Liver (tissue), 9 donors: ENCODE results near the gene ZBP1. TPM values are rescaled to one million over a fixed set of nuclear protein-coding genes. Genes with fewer than 3 reads are reported as not detected.

Experiments used
- DNase-seq: peaks from one replicate; pipeline ENCODE4 v3.0.0-alpha.2; 2017; ENCODE audit warnings: low spot score
- H3K27ac ChIP-seq, 2 donors: one replicate each; pipeline ENCODE4 v1.7.0; 2013; ENCODE audit warnings: inconsistent platforms in 2 of 2, low read length in 2 of 2, control low read depth in 1 of 2, low read depth in 1 of 2, mild to moderate bottlenecking in 1 of 2
- H3K27me3 ChIP-seq, 4 donors: one replicate each; pipeline versions ENCODE4 v1.6.1 to v1.7.0; 2013; ENCODE audit warnings: low read length in 3 of 4, inconsistent platforms in 1 of 4, mild to moderate bottlenecking in 1 of 4, moderate library complexity in 1 of 4; ENCODE audit not compliant: control insufficient read depth in 4 of 4, insufficient read depth in 4 of 4
- H3K36me3 ChIP-seq, 4 donors: one replicate each; pipeline versions ENCODE4 v1.6.1 to v1.7.0; 2013; ENCODE audit warnings: low read length in 3 of 4, mild to moderate bottlenecking in 3 of 4, low read depth in 1 of 4, moderate library complexity in 1 of 4; ENCODE audit not compliant: control insufficient read depth in 4 of 4, insufficient read depth in 3 of 4
- H3K4me1 ChIP-seq, 4 donors: one replicate each; pipeline versions ENCODE4 v1.6.1 to v1.7.0; 2013; ENCODE audit warnings: low read length in 3 of 4, mild to moderate bottlenecking in 3 of 4, moderate library complexity in 1 of 4; ENCODE audit not compliant: control insufficient read depth in 4 of 4, insufficient read depth in 4 of 4
- H3K4me3 ChIP-seq, 3 donors: one replicate each; pipeline versions ENCODE4 v1.6.1 to v1.7.0; 2013; ENCODE audit warnings: low read length in 3 of 3, control low read depth in 1 of 3, low read depth in 1 of 3, mild to moderate bottlenecking in 1 of 3
- H3K9ac ChIP-seq, 2 donors: one replicate each; pipeline ENCODE4 v1.7.0; 2013; ENCODE audit warnings: low read length in 2 of 2, mild to moderate bottlenecking in 2 of 2, moderate library complexity in 2 of 2, control low read depth in 1 of 2, low read depth in 1 of 2
- H3K9me3 ChIP-seq, 4 donors: one replicate each; pipeline versions ENCODE4 v1.6.1 to v1.7.0; 2013; ENCODE audit warnings: low read length in 3 of 4; ENCODE audit not compliant: control insufficient read depth in 4 of 4
- FOXA1 ChIP-seq: IDR thresholded peaks from 2 replicates; pipeline ENCODE4 v1.6.1; 2016; ENCODE audit warnings: antibody characterized with exemption
- FOXA2 ChIP-seq: IDR thresholded peaks from 2 replicates; pipeline ENCODE4 v1.6.1; 2016; ENCODE audit warnings: antibody characterized with exemption
- GABPA ChIP-seq, 2 donors: IDR thresholded peaks in 1 of 2; conservative IDR thresholded peaks in 1 of 2; 2 replicates each; pipeline ENCODE4 v1.6.1; 2016; ENCODE audit warnings: antibody characterized with exemption in 2 of 2, mild to moderate bottlenecking in 1 of 2, moderate library complexity in 1 of 2
- HNF4A ChIP-seq, 2 donors: conservative IDR thresholded peaks; 2 replicates each; pipeline ENCODE4 v1.6.1; 2016; ENCODE audit warnings: antibody characterized with exemption in 2 of 2, mild to moderate bottlenecking in 2 of 2
- HNF4G ChIP-seq: IDR thresholded peaks from 2 replicates; pipeline ENCODE4 v1.6.1; 2016; ENCODE audit warnings: antibody characterized with exemption
- NR2F2 ChIP-seq: IDR thresholded peaks from 2 replicates; pipeline ENCODE4 v1.6.1; 2016; ENCODE audit warnings: antibody characterized with exemption
- RAD21 ChIP-seq, 2 donors: IDR thresholded peaks; 2 replicates each; pipeline ENCODE4 v1.6.1; 2016; ENCODE audit warnings: antibody characterized with exemption in 2 of 2, mild to moderate bottlenecking in 2 of 2
- RXRA ChIP-seq, 2 donors: IDR thresholded peaks; 2 replicates each; pipeline ENCODE4 v1.6.1; 2017 to 2018; ENCODE audit warnings: antibody characterized with exemption in 2 of 2, mild to moderate bottlenecking in 1 of 2
- TAF1 ChIP-seq: conservative IDR thresholded peaks from 2 replicates; pipeline ENCODE4 v1.6.1; 2016; ENCODE audit warnings: antibody characterized with exemption, mild to moderate bottlenecking
- WGBS: extraction: QIAGEN DNeasy Blood & Tissue Kit; methylation state at CpG from one replicate; pipeline ENCODE4 v1.1.7; 2013; 5-methylcytosine and 5-hydroxymethylcytosine counted together
- polyA plus RNA-seq, 2 donors: library from polyadenylated mRNA; stranded (reverse) in 1 of 2; unstranded in 1 of 2; fragments of 200-250 nt in 1 of 2; fragments of >200 nt in 1 of 2; fragmentation: Nextera tagmentation in 1 of 2; extraction: Ambion mirVana in 1 of 2; gene quantifications; one replicate each; pipeline versions ENCODE4 v1.2.1 to v1.2.3, GENCODE V29; 2013 to 2015
- total RNA-seq, 2 donors: library from RNA; depleted of rRNA; stranded (reverse); fragments of >200 nt; gene quantifications; one replicate each; pipeline ENCODE4 v1.2.3, GENCODE V29; 2014
- TF ChIP-seq, protein P1 (sequence below): IDR thresholded peaks from 2 replicates; pipeline ENCODE4 v1.6.1; 2016; ENCODE audit warnings: antibody characterized with exemption
- TF ChIP-seq, protein P2 (sequence below): IDR thresholded peaks from 2 replicates; pipeline ENCODE4 v1.6.1; 2016; ENCODE audit warnings: antibody characterized with exemption, mild to moderate bottlenecking
- TF ChIP-seq, protein P3 (sequence below): IDR thresholded peaks from 2 replicates; pipeline ENCODE4 v1.6.1; 2016; ENCODE audit warnings: antibody characterized with exemption
- TF ChIP-seq, protein P4 (sequence below): fragments of 150-350 bp; IDR thresholded peaks from 2 replicates; pipeline ENCODE4 v1.5.1; 2017; ENCODE audit warnings: improper control_type of control experiment, low read depth, low read length; ENCODE audit not compliant: missing input control
- TF ChIP-seq, protein P5 (sequence below): IDR thresholded peaks from 2 replicates; pipeline ENCODE4 v1.6.1; 2016; ENCODE audit warnings: antibody characterized with exemption
- donor health status: healthy.
- donor health status: healthy.
- donor health status: healthy.
- donor health status: healthy.
- donor health status: healthy.

ZBP1 gene
- total and polyA plus RNA-seq, 4 donors = 0.06 to 0.42 (median 0.13) TPM

DNA sequence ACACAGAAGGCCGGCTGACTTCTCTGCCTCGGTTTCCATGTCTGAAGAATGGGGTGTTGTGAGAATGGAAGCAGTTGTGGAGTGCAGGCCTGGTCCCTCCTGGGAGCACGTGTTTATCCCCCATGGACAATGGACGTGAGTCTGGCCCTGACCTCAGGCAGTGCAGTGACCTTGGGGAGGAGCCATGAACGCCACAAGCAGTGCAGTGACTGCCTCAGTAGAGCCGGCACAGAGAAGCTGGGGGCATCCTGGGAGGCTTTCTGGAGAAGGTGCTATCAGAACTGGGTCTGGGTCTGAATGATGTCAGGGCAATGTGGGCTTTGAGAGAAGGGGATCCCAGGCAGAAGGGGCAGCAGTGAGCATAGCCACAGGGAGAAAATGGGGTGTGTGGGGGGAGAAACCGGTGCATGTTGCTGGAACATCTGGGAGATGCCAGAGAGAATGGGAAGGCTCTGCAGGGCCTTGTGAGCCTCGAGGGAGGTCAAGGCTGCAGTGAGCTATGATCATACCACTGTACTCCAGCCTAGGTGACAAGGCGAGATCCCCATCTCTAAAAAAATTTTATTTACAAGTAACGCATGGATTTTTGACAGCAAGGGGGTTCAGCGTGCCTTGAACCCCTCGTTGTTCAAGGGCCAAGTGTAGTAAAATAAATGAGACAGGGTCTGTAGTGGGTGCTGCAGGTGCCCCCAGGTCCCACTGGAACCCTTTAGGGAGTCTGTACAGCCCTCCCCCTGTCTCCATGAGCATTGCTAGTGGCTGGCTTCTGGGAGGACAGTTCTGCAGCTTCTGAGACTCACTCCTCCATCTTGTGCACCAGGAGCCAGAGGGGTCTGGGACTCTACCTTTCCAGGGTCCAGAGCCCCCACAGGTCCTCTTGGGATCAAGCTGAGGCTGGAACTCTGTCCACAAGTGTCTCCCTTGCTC is 27.0 kb upstream of the ZBP1 start:
- Histone ChIP-seq H3K9ac (no peak overlapping the region), H3K4me1 (no peaks in the 10 kb centered on the region), H3K36me3 (no peaks in the 10 kb centered on the region), H3K4me3 (no peak overlapping the region), H3K9me3 (peaks cover 0 to 4% (median 0%) of the 10 kb centered on the region in 4 donors), H3K27me3 (peaks cover 0 to 7% (median 3%) of the 10 kb centered on the region in 4 donors), H3K27ac (no peak overlapping the region)
- TF ChIP-seq, protein P1, sequence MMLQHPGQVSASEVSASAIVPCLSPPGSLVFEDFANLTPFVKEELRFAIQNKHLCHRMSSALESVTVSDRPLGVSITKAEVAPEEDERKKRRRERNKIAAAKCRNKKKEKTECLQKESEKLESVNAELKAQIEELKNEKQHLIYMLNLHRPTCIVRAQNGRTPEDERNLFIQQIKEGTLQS = no peak
- no peak for TF ChIP-seq GABPA (IDR thresholded peaks at IDR 0.05 in 1 of 2, conservative IDR thresholded peaks at IDR 0.05 in 1 of 2)
- TF ChIP-seq, protein P2, sequence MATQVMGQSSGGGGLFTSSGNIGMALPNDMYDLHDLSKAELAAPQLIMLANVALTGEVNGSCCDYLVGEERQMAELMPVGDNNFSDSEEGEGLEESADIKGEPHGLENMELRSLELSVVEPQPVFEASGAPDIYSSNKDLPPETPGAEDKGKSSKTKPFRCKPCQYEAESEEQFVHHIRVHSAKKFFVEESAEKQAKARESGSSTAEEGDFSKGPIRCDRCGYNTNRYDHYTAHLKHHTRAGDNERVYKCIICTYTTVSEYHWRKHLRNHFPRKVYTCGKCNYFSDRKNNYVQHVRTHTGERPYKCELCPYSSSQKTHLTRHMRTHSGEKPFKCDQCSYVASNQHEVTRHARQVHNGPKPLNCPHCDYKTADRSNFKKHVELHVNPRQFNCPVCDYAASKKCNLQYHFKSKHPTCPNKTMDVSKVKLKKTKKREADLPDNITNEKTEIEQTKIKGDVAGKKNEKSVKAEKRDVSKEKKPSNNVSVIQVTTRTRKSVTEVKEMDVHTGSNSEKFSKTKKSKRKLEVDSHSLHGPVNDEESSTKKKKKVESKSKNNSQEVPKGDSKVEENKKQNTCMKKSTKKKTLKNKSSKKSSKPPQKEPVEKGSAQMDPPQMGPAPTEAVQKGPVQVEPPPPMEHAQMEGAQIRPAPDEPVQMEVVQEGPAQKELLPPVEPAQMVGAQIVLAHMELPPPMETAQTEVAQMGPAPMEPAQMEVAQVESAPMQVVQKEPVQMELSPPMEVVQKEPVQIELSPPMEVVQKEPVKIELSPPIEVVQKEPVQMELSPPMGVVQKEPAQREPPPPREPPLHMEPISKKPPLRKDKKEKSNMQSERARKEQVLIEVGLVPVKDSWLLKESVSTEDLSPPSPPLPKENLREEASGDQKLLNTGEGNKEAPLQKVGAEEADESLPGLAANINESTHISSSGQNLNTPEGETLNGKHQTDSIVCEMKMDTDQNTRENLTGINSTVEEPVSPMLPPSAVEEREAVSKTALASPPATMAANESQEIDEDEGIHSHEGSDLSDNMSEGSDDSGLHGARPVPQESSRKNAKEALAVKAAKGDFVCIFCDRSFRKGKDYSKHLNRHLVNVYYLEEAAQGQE = no peak
- TF ChIP-seq, protein P3, sequence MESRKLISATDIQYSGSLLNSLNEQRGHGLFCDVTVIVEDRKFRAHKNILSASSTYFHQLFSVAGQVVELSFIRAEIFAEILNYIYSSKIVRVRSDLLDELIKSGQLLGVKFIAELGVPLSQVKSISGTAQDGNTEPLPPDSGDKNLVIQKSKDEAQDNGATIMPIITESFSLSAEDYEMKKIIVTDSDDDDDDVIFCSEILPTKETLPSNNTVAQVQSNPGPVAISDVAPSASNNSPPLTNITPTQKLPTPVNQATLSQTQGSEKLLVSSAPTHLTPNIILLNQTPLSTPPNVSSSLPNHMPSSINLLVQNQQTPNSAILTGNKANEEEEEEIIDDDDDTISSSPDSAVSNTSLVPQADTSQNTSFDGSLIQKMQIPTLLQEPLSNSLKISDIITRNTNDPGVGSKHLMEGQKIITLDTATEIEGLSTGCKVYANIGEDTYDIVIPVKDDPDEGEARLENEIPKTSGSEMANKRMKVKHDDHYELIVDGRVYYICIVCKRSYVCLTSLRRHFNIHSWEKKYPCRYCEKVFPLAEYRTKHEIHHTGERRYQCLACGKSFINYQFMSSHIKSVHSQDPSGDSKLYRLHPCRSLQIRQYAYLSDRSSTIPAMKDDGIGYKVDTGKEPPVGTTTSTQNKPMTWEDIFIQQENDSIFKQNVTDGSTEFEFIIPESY = no peak
- no peak for TF ChIP-seq FOXA1
- no peak for TF ChIP-seq HNF4A (conservative IDR thresholded peaks at IDR 0.05)
- no peak for TF ChIP-seq TAF1
- TF ChIP-seq, protein P4, sequence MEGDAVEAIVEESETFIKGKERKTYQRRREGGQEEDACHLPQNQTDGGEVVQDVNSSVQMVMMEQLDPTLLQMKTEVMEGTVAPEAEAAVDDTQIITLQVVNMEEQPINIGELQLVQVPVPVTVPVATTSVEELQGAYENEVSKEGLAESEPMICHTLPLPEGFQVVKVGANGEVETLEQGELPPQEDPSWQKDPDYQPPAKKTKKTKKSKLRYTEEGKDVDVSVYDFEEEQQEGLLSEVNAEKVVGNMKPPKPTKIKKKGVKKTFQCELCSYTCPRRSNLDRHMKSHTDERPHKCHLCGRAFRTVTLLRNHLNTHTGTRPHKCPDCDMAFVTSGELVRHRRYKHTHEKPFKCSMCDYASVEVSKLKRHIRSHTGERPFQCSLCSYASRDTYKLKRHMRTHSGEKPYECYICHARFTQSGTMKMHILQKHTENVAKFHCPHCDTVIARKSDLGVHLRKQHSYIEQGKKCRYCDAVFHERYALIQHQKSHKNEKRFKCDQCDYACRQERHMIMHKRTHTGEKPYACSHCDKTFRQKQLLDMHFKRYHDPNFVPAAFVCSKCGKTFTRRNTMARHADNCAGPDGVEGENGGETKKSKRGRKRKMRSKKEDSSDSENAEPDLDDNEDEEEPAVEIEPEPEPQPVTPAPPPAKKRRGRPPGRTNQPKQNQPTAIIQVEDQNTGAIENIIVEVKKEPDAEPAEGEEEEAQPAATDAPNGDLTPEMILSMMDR = no peak
- TF ChIP-seq HNF4G = no peak
- no peak for TF ChIP-seq RAD21 (IDR thresholded peaks at IDR 0.05)
- TF ChIP-seq, protein P5, sequence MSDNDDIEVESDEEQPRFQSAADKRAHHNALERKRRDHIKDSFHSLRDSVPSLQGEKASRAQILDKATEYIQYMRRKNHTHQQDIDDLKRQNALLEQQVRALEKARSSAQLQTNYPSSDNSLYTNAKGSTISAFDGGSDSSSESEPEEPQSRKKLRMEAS = no peak
- TF ChIP-seq RXRA (IDR thresholded peaks at IDR 0.05) = no peak
- TF ChIP-seq NR2F2 = no peak
- TF ChIP-seq FOXA2 = no peak
- peak; percentile 26 for DNase-seq
- WGBS = 64% methylated on average over 12 of the region's 12 CpGs
